Activated CD4-positive, alpha-beta T cell treated with anti-CD3 and anti-CD28 coated beads, Interleukin-2, amount 50 U/mL, for 24 hours (primary cell): ENCODE measurements around the gene FOXF1.

ENCODE experiments used
- DNase-seq, 2 donors: peaks; one replicate each; pipeline ENCODE4 v3.0.0-alpha.2; 2020; ENCODE audit warnings: low read depth in 1 of 2, low spot score in 1 of 2

FOXF1 gene

DNA sequence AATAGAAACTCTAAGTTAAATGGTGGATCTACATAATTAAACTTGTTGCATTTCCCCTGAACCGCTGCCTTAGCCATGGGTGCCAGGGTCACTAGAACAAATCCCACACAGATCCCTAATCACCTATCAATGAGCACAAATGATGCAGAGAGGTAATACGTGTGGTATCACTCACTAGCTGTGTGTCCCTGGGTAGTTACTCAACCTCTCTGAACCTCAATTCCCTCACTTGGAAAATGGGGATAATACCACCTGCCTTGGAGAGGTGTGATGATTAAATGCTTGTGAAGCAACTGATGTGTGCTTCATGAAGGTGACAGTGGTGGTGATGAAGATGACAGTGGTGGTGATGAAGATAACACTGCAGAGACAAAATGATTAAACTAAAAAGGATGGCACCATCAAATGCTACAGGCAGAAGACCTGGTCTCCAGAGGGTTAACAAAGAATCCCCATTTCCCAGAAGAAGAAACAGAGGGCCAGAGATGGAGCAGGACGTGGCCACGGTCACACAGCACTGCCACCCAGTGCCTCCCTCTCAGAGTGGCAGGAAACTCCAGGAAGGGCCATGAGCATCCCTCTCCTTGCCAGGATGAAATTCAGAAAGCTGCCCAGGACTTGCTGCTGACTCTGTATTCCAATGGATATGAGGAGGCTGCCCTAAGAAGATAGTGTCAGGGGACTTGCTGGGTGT is 17.9 kb upstream of the FOXF1 start:
- no peak for DNase-seq

DNA sequence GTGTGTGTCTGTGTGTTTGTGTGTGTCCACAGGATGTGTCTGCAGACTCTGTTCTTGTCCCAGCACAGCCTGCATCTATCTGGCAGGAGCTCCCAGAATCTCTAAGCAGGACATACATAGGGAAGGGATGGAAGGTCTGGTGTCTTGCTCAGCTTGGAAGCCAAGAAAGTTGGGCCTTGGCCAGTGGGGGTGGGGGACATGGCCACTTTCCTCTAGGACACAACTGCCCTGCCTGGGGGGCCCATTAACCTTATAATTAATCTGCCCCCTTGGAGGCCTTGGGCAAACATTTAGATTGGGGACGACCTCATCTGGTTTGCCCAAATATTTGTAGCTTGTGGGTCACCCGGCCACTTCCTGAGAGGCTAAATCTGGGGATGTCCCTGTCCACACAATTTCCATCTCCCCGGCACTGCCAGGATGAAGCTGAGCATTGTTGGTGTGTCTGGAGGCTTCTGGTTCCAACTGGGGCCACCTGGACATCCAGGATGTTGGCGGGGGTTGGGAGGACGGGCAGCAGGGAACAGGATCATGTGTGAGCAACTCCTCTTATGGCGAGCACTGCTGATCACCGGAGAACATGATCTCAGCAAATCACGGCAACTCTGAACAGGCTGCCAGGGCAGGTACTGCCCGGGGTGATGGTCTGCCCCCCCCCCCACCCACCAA is 17.2 kb upstream of the FOXF1 start:
- no peak for DNase-seq

DNA sequence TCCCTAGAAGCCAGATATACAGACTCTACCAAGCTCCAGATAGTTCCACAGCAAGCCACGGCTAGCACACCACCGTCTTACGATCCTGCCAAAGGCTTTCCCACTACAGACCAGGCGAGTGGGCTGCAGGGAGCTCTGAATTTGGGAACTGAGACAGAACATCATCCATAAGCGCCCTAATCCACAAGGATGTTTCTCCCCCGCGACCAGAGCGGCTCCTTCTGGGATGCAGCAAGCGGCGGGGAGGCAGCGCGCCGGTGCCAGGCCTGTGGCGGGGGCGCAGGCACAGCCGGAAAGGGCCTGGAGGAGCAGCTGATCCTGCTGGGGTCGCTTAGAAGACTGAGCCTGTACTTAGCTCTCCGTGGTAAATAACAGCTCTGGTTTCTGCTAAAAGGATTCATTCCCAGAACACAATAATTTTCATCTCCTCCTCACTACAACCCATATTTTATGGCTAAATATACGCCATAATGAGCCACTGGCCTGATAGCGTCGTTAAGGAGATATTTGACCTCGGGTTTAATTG is 16.2 kb upstream of the FOXF1 start:
- DNase-seq = no peak

DNA sequence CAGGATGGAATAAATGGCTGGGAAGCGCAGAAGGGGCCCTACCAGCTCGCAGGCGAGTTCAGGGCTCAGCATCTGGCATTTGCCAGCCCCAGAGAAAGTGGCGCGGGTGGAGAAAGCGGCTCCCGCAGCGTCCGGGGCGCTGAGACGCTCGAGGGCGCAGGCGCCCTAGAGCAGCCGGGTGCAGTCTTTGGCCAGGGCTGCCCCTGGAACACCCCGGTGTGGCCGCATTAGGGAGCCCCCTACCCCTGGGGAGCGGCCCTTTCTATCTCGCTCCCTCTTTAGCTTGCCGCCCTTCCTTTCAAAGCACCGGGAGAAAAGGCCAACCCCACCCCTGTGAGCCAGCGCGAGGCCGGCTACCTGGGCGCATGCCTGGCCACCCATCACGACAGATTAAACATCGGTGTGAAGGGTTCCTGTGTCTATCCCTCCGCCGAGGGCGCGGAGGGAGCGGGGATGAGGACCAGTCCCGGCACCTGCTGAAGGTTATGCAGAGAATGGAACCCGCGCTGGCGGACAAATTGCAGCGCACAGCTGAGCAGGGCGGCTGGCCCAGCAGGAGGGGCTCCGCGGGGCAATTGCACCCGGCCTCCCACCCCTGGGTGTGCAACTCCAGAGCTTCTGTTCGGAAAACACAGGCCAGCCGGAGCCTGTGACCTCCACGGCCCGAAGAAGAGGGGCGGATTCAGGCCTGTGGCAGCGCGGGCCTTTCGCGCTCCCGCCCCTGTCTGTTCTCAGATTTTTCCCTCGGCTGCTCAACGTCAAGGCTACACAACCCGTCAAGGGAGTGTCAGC is 15.6 kb upstream of the FOXF1 start:
- no peak for DNase-seq

DNA sequence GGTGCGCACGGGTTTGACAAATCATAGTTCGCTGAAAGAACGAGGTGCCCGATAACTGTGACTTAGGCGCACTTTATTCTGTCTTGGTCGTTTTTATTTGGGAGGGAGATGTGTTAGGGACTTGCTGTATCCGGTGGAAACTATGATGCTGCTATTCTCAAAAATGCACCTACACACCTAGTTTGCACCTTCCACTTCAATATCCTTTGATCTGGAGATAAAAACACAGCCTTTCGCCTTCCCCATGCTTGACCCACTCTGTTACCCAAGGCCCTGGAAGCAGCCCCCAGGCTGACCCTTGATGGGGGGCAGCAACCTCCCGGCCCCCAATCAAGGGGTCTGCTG is 15.0 kb upstream of the FOXF1 start:
- no peak for DNase-seq

DNA sequence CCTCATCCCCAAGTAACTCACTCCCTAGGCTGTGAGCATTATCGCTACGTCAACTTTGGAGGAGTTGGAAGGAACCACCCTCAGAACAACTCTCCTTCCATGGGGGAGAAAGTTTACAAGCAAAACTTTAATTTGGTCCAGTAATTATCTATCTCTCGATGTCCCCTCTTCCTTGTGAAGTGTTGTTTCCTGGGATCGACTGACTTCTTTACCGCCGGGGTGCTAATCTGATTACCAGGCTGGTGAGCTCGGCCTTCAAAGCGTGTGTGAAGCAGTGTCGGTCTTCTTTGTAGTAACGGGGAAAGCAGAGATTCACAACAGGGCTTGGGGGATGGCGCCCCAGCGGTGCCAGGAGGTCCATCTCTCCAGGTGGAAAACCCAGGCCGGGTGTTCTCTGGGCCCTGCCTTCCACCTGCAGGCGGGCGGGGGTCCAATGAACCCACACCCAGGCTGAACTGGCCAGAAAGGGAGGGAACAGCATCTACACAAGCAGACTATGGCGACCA is 14.5 kb upstream of the FOXF1 start:
- no peak for DNase-seq

DNA sequence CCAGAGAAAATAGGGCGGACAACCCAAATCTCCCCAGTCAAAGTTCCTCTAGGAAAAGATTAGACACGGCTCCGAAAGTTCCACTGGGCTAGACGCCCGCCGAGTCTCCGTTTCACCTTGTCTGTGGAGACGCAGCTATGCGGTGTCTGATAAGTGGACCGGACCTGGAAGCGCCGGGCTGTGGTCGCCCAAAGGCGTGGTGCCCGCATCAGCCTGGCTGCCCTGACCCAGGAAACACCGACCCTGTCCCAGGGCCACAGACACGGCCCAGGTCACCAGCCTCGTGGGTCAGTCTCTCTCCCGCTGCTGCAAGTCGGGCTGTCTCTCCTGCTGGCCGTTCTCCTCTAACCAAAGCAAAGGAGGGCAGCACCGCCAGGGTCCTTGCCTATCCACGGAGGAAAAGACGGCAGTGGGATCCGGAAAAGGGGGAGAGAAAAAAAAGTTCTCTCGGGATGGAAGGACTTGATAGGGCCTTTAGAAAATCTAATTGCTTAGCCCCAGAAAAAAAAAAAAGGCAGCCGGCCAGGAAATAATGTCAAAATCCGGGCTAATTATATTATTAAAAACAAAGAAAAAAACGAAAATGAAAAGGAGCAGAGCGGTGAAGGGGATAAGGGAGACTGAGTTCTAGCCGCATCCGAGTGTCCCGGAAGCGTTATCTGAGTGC is 13.9 kb upstream of the FOXF1 start:
- DNase-seq = no peak

DNA sequence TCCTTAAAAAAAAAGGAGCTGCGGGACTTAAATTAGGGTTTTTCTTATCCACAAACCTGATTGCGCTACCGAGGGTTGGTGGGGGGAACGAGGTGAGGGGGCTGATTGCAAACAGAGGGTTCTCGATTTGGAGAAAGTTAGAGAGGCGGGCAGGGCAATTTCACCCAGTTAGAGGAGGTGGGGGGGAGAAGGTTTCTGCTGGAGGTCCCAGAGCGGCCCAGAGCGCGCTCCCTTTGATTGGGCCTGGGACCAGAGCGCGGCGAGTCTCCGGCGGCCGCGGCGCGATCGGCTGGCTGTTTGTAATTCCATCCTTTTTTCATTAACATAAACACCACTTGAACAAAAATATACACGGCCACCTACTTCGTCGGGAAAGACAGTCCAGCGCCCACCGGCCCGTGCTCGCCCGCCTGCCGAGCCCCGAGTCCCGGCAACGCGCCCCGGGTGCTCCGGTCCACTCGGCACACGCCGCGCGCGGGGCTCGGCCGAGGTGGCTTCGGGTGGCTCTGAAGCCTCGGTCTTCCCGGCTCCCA is 13.3 kb upstream of the FOXF1 start:
- DNase-seq = no peak

DNA sequence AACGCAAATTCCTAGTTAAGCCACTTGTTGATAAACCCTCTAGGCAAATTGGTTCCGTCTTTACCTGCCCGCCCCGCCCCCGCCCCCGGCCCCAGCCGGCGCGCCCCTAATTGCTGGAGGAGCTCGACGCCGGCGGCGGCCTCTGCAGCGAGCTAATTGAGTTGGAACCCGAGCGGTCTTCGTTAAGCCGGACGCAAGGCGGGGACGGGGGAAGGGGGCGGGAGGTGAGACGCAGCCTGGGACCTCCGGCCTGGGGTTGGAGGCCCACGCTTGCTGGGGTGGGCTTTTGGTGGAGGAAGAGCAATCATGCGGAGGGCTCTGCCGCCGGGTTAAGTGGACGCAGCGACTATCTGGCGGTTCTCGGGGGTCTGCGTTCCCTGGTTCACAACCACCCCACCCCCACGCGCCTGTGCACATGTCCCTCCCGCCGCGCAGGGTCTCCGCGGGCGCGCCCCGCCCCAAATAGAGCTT is 12.7 kb upstream of the FOXF1 start:
- DNase-seq = no peak

DNA sequence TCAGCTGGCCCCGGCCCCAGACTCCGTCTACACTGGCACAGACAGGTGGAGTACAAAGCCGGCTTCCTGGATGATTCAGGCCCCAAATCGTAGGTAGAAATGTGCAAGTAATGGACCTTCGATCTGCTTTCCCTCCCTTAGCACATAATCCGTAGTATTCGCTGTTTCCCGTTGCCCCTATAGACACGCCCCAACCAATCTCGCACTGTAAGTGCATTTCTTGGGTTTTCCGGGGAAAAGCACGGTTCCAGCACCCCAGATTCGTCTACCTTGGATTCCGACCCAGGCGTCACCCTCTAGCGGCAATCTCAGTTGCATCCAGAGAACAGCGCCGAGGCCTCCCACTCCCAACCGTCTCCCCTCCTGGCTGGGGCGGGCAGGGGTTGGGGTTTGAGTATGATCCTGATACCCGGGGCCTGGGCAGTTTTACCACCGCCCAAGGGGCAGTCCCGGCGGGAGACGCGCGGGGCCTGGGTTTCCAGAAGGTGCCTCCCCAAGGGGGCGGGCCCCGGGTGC is 12.1 kb upstream of the FOXF1 start:
- no peak for DNase-seq

DNA sequence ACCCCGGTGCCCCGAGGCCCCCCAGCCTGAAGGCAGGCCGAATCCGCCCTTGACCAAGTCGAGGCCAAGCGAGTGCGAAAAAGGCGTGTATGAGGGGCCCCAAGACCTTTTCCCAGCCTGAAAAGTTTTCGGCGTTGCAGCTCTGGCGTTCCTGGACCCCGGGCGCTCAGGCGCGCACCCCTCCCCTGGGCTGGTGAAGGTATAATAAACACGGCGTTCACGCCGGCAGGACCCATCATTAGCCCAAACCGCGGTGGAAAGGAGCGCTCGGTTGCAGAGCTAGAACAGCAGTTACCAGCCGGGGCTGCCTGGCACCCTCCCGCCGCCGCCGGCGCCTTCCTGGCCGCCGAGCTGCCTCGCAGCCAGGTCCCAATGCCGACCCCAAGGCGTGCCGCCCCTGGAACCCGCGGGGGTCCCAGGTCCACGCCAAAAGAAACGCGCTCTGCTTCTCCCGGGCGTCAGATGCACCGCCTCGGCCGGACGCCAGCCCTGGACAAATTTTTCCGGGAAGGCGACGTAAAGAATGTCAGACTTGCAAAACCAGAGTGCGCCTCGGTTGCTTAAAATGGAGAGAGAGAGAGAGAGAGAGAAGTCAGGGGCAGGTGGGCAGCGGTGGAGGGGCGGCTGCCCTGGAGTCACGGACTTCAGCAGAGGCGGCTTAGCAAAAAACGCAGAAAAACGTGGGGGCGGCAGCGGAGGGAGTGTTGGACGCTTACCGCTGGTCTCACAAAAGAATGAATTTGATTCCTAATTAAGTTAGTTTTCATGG is 11.5 kb upstream of the FOXF1 start:
- DNase-seq = no peak

DNA sequence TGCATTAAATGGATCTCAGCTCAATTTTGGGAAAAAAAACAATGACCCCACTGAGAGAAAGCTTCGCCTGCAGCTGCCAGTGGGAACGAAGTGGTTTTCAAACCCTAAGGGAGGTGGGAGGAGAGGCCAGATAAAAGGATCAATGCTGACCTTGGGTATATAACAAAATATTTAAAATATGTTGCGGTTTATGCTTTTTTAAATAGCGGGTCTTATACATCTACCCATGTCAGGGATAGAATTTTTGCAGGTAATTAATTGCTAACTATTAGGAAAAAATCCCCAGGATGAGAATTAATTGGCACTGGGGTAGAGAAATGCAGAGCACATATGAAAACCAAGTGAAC is 10.9 kb upstream of the FOXF1 start:
- no peak for DNase-seq

DNA sequence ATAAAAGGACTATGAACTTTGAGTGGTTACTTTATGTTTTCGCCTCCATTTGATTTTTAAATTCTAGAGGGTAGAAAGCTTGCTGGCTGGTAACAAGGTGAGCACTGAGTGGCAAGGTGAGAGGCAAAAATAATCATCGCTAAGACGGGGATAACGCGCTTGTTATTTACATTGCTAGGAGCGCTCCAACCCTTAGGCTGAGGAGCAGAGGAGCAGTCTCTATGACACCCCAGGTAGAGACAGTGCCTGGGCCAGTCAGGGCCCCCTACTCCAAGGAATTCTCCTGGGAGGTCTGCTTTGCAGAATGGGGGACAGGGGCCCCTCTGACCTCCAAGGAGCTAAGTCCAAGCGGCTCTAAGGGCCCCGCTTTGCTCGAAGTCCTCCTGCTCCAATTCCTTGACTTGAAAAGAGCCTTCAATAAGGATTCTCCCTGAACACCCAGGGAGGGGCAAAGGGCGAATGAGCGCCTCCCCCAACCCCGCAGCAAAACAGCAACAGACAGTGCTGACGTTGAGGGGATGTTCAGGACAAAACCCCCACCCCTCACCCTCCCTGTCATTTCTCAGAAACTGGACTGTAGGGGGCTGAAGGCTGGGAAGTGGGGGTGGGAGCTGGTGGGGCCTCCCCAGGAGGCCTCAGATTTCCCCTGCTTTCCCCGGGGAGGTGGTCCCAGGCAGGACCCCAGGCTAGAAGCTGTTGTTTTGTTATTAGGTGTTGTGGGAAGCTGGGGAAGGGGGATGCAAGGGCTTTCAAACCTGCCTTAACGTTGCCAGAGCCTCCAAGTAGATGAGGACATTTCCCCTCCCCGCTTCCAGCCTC is 10.2 kb upstream of the FOXF1 start:
- DNase-seq = no peak

DNA sequence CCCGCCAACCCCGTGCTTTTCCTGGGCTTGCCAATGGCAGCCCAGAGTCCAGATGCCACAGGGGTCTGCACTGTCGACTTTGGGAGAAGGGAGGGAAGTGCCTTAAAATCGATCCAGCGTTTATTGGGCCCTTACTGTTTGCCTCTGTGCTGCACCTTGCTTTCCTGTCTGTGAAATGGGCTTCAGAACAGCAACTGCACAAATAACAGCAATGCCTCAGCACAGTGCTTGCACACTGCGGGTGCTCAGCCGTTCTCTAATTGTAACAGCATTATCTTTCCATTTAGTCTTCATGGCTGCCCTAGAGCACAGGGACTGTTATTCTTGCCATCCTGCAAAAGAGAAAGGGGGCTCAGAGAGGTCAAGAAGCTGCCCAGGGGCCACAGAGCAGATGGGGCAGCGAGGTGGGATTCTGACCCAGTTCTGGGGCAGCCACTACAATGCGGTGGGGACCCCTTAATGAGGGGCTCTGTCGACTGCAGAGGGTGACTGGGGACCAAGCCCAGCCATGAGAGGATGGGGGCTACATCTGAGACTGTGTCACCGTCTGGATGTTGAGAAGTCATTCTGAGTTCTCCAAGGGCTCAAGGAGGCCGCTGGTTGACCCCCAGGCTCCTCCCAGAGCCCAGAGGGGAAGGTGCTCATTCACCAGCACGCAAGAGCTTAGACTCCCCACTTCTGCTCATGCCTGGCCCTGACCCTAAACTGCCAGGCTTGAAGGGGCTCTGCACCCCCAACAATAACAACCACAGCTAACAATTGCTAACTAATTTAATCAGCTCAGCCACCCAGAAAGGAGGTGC is 9.4 kb upstream of the FOXF1 start:
- no peak for DNase-seq

DNA sequence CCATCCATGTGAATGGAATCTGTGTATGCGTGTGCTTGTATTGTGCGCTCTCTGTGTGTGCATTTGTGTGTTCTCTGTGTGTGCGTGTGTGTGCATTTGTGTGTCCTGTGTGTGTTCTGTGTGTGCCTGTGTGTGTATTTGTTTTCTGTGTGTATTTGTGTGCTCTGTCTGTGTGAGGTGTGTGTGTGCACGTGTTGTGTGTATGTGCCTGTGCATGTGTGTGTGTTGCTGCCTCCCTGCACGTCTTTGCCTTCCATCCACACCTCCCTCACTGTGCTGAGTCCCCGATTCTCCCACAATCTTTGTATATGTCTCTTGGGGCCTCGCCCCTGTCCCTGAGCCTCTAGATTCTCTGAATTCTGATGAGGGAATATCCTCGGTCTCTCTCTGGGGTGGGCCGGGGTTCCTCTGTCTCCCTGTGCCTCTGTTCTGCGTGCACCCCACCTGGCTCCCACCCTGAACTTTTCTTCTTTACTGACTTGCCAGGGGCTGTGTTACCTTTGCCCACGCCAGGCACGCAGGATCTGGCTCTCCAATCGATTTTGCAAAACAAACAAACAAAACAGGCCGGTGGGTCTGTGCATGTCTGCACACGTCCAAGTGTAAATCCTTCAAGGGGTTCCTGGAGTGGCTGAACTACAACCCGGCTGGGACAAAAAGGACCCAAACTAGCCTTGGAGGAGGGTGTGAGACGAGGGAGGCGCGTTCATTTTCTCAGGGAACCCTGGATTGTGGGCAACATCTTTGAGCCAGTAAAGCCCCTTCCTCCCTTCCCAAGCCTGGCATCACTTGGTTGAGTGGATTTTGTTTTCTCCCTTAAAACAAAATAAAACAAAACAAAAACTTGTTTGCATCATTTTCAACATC is 8.1 kb upstream of the FOXF1 start:
- DNase-seq = no peak

DNA sequence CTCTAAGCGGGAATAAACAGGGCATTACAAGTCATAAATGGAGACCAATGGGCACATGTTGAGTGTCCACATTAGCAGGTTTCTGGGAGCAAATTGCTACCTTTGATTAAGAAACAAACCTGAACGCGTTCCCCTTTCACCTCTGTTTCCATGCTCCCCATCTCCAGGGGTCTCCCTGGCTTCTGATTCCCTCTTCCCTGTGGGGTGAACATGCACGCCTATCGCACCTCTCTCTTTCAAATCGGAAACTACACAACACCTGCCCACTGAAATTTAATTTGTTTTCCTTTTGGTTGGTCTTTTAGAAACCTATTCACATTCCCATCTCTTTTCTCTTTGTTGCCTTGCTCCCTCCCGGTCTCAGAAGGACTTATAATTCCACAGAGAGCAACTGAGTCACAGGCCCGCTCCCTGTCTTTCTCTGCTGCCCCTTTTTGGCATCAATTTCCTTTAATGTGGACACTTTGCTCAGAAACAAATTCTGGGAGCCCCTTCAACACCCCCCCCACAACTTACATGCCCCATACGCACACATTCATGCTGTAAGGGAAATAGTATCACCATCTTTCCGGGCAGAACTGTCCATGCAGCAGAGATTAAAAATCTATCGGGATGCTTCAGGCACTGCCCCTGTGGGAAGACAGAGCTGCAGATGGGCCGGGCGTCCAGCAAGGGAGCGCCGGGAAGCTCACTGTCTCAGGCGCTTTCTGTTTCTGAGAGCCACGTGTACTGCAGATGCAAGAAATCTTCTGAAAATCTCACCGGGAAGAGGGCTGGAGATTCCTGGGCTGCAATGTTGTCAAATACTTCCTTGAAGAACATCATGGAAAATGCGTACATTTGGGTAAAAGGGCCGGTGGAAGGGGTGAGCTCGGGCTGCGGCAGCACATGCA is 7.2 kb upstream of the FOXF1 start:
- DNase-seq = no peak

DNA sequence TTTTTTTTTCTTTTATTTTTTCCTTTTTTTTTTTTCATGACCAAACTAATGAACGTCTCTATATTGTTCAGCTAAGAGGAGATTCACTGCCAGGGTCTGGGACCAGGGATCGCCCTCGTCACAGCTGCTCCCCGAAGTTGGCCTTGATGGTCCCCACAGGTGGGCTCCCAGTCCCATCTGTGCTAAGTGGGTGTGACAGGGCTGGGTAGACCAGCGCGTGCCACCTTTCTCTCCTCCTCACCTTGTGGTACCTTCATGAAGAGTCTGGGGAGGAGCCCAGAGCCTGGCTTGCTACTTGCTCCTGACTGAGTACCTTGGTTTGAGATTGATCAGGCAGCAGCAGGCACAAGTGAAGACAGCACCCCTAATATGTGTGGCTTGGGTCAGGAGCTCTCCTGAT is 6.5 kb upstream of the FOXF1 start:
- DNase-seq = no peak
